ENCODE measurements around the gene PIGM.

The PIGM gene

DNA sequence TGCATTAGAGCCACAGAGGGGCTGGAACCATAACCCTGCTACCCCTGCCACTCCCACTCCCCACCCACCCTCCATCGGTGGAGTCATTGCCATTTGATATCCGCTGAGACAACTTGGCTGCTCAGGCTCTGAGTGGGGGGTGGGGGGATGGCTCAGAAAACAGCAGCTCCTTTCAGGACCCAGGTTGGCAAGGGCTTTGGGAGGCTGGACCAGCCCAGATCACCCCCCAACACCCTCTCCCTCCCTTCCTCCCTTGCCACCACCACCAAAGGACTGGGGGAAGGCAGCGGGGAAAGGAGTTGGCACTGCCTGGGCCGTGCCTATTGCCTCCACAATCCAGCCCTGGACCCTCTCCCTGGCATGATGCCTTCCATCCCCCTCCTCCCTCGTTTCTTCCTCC, 36.4 kb upstream of the PIGM start:
- TF ChIP-seq, protein P1, sequence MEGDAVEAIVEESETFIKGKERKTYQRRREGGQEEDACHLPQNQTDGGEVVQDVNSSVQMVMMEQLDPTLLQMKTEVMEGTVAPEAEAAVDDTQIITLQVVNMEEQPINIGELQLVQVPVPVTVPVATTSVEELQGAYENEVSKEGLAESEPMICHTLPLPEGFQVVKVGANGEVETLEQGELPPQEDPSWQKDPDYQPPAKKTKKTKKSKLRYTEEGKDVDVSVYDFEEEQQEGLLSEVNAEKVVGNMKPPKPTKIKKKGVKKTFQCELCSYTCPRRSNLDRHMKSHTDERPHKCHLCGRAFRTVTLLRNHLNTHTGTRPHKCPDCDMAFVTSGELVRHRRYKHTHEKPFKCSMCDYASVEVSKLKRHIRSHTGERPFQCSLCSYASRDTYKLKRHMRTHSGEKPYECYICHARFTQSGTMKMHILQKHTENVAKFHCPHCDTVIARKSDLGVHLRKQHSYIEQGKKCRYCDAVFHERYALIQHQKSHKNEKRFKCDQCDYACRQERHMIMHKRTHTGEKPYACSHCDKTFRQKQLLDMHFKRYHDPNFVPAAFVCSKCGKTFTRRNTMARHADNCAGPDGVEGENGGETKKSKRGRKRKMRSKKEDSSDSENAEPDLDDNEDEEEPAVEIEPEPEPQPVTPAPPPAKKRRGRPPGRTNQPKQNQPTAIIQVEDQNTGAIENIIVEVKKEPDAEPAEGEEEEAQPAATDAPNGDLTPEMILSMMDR (IDR thresholded peaks at IDR 0.05; ENCODE audit: low read depth, low read length) = no peak
- H3K4me3 ChIP-seq (replicated peaks in 1 of 2; ENCODE audit: low read depth in 2 of 2, low read length in 2 of 2) = no peak overlapping the region
- no peak for DNase-seq (ENCODE audit: low read depth in 2 of 2)

DNA sequence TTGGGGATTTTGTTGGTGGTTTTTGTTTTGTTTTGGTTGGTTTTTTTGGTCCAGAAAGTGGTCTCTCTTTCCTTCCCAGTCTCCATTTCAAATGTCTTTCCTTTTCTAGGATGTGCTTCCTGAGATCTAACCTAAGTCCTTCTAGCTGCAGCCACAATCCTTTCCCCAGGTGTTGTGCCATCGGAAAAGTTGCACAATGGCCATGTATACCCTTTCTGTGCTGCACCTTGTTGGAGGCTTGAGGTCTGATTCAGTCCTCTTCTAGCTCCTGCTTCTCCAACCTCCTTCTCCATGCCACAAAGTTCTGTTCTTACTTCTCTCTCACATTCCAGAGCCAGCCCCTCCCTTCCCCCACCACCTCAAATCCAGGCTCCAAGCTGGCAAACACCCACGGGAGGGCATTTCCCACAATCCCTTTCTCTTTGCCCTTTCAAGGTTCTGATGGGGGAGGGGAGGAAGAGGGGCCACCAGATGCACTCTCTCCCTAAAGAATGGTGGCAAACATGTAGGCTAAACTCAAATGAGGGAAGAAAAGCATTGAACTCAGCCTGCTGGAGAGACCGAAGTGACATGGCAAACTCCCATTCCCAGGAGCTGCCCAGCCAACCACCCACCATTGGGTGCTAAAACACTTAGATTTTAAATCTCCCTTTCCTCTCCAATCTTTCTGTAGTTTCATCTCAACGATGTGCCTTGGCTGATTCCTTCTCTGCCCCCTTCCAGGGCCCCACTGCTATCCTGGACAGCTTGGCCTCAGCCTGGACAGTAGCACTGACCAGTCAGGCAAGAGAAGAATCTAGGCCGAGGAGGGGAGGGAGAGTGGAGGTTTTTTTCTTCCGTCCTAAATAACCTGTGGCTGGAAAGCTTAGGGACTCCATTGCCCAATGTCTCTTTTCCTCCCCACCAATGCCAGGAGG, 35.3 kb upstream of the PIGM start:
- TF ChIP-seq, protein P1 (IDR thresholded peaks at IDR 0.05; ENCODE audit: low read depth, low read length) = no peak
- no peak overlapping the region for H3K4me3 ChIP-seq (replicated peaks in 1 of 2; ENCODE audit: low read depth in 2 of 2, low read length in 2 of 2)
- no peak for DNase-seq (ENCODE audit: low read depth in 2 of 2)

GRCh38 chr1:160064746-160065145, 33.0 kb upstream of the PIGM start:
- no peak for DNase-seq (ENCODE audit: low read depth in 2 of 2)
- TF ChIP-seq, protein P1 (IDR thresholded peaks at IDR 0.05; ENCODE audit: low read depth, low read length) = no peak
- H3K4me3 ChIP-seq (replicated peaks in 1 of 2; ENCODE audit: low read depth in 2 of 2, low read length in 2 of 2) = no peak overlapping the region

- no peak for DNase-seq (ENCODE audit: low read depth in 2 of 2)
- H3K4me3 ChIP-seq (replicated peaks in 1 of 2; ENCODE audit: low read depth in 2 of 2, low read length in 2 of 2) = no peak overlapping the region
- TF ChIP-seq, protein P1 (IDR thresholded peaks at IDR 0.05; ENCODE audit: low read depth, low read length) = no peak
Observed at GRCh38 chr1:160064164-160064563, 32.4 kb upstream of the PIGM start.

GRCh38 chr1:160063176-160063575, 31.4 kb upstream of the PIGM start:
- DNase-seq (ENCODE audit: low read depth in 2 of 2) = no peak
- no peak overlapping the region for H3K4me3 ChIP-seq (replicated peaks in 1 of 2; ENCODE audit: low read depth in 2 of 2, low read length in 2 of 2)
- TF ChIP-seq, protein P1 (IDR thresholded peaks at IDR 0.05; ENCODE audit: low read depth, low read length) = no peak

GRCh38 chr1:160062230-160062532, 30.4 kb upstream of the PIGM start:
- no peak for DNase-seq (ENCODE audit: low read depth in 2 of 2)
- no peak overlapping the region for H3K4me3 ChIP-seq (replicated peaks in 1 of 2; ENCODE audit: low read depth in 2 of 2, low read length in 2 of 2)
- TF ChIP-seq, protein P1 (IDR thresholded peaks at IDR 0.05; ENCODE audit: low read depth, low read length) = no peak

Data from cardiac fibroblast (primary cell).